HG02870 (cell line): ENCODE measurements around the gene IBTK.
"Not testable (repeated sequence)": the region's sequence is repeated elsewhere in the genome, so short reads cannot be mapped to it uniquely, and the experiment has no call there.

Experiments used
- ATAC-seq: cut with Tn5 transposase; IDR thresholded peaks from one replicate; pipeline ENCODE4 v1.9.1; 2021; ENCODE audit warnings: mild to moderate bottlenecking, moderate library complexity; ENCODE audit not compliant: unreplicated experiment

IBTK gene

DNA sequence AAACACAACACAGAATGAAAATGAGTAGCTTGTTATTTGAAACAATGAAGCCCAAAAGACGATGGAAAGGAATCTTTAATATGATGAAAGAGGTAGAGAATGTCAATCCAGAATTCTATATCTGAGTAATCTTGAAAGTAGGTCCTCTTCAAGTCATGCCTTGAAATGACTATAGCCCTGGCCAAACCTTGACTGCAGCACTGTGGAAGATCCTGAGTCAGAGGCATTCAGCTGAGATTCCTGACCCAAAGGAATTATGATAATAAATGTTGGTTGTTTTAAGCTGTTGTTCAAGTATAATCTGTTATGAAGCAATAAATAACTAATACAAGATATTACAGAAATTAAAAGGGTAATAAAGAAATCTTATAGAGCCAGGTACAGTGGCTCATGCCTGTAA lies 64.8 kb downstream of the IBTK start:
- ATAC-seq, result peak; percentile 68

DNA sequence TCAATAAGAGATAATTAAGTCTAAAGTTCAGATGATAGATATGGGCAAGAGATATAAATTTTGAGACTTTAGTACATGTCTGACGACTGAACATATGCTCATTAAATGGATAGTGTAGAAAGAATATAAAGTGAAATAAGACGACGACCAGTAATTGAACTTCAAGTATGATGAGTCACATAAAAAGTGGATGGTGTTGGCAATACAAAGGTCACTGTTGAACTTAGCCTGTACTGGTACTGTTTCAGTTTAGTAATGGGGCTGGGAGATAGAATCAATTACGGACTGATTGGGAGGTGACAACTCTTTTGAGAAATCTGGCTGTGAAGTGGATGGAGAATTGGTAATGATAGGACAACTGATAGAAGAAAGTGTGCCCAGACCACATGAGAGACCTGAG lies 68.1 kb downstream of the IBTK start:
- ATAC-seq, result no peak

DNA sequence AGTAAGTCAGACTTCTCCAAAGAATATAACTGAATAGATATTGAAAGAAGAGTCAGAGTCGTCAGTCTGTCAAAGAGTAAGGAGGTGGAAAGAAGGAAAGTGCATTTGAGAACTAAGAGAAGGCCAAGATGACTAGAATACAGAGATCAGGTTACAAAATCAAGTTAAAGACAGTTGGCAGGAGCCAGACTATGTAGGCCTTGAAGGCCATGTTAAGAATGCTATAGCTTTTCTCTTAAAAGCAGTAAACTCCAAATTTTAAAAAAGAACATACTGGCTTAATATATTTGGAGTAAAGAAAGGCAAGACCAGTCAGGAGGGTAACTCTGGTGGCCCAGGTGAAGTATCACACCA lies 68.8 kb downstream of the IBTK start:
- ATAC-seq, result no peak

DNA sequence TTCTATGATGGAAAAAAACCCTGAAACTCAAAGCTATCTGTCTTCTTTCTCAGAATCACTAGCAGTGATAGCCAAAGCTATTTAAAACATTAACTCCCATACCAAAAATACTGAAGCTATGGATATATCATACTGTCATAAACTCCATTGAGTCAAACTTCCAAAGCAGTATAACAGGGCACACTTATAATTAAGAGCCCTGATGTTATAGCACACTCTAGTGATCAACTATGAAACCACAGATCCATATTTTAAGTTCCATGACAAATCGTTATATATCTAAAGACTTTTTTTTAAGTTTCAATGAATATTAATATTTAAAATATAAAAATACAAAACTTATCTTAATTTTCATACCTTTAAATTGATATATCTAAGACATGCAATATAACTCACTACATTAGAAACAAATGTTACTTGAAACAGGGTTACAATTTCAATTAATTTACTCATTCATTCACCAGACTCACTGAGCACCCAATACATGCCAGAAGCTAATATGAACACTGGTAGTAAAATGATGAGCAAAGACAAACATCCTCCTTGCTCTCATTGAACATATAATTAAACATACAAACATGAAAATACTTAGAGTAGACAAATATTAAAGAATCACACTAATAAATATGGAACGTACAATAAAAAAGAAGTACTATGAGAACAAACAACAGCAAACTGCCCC lies 69.3 kb downstream of the IBTK start:
- no peak for ATAC-seq

DNA sequence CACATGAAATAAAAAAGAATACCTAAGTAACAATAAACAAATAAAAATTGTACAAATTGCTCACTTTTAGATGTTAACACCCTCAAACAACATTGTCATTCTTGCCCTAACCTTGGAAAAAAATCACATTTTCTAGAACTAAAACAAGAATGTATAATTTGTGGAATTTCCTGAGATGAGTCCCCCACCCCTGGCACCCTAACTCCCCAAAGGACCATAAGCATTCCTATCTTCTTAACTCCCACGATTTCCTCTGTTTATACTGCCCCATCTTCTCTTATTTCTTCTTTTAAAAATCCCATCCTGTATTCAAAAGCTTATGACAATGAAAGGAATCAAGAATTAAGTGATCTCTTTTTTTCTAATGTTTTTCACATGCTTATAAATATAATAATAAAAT lies 70.9 kb downstream of the IBTK start:
- no peak for ATAC-seq

DNA sequence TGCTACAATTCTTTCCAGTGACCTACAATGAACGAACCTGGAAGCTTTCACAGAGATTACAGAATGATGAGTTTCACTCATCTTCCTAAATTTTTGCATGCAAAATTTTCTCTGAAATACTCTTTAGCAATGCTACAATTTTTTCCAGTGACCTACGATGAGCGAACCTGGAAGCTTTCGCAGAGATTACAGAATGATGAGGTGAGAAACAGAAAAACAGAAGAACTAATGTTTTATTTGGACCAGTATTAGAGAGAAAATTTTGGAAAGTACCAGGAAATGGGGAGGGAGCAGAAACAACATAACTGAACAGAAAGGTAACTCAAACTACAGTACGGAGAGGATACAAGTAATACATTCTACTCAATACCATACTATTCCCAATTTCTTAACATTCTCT lies 75.0 kb downstream of the IBTK start:
- ATAC-seq, result no peak

DNA sequence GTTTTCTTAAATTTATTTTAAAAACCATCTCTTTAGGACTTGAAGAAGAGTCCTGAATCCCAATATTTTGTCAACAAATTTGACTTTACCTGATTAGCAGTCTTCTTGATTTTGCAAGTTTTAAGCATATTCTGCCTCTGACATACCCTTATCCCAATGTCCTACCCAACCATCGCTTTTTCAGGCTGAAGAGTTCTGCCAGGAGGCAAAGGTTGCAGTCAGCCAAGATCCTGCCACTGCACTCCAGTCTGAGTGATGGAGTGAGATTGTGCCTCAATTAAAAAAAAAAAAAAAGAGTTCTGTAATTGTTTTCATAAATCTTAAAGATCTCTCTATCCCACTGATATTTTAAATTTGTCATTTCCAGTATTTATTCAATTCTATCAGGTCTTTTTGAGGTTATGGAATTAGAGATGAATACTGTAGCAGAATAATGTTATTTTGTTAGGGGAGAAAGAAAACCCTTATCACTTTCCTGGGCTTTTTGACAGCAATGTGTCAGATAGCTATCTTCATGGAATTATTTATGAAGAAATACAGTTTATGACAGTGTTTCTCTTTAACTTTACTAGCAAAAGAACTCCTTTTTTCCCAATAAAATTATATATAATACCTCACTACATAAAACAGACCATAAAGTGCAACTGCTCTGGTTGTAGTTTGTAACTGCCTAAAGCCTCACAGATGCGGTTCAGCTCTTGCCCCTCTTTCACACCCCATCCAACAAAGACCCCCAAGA lies 78.2 kb downstream of the IBTK start:
- no peak for ATAC-seq

DNA sequence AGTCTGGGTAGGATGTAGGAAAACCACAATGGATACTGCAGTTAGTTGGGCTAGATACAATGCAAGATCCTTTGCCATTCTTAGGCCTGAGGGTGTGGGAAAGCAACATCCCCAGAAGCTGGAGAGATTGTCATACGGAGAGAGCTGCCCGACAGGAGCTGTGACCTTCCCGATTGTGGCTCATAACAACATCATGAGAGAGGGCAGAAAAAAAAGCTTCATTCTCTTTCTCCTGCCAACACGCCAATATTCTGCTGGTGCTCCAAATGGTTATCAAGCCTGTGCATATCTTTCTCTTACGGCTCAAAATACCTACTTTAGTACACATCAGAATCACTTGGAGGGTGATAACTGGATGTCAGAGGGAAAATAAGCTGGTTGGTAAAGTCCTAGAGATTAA lies 81.1 kb downstream of the IBTK start:
- no peak for ATAC-seq

DNA sequence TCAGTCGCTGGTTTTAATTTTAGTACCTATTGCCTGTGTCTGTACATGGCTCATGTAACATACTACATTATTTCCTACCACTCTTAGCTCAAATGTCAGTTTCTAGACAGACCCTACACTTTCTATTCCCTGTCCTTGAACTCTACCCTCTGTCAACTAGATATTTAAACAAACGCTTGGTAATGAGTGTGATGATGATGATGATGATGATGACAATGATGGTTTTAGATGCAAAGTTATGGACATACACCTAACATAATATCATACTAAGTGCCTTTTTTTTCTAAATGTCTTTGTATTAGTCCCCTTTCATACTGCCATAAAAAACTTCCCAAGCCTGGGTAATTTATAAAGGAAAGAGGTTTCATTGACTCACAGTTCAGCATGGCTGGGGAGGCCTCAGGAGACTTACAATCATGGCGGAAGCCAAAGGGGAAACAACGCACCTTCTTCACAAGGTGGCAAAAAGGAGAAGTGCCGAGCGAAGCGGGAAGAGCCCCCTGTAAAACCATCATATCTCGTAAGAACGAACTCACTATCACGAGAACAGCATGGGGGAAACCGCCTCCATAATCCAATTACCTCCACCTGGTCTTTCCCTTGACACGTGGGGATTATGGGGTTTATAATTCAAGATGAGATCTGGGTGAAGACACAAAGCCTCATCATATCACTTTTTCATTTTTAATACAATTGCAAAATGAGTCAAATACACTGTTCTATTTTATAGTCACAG lies 87.1 kb downstream of the IBTK start:
- no peak for ATAC-seq

DNA sequence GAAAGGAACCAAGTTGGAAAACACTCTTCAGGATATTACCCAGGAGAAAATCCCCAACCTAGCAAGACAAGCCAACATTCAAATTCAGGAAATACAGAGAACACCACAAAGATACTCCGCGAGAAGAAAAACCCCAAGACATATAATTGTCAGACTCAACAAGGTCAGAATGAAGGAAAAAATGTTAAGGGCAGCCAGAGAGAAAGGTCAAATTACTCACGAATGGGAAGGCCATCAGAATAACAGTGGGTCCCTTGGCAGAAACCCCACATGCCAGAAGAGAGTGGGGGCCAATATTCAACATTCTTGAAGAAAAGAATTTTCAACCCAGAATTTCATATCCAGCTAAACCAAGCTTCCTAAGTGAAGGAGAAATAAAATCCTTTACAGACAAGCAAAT lies 94.8 kb downstream of the IBTK start:
- ATAC-seq, result not testable (repeated sequence)

DNA sequence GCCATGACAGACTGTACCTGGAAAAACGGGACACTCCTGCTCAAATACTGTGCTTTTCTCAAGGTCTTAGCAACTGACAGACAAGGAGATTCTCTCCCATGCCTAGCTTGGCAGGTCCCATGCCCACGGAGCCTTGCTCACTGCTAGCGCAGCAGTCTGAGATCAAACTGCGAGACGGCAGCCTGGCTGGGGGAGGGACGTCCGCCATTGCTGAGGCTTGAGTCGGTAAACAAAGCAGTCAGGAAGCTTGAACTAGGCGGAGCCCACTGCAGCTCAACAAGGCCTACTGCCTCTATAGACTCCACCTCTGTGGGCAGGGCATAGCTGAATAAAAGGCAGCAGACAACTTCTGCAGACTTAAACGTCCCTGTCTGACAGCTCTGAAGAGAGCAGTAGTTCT lies 96.4 kb downstream of the IBTK start:
- not testable (repeated sequence) for ATAC-seq

DNA sequence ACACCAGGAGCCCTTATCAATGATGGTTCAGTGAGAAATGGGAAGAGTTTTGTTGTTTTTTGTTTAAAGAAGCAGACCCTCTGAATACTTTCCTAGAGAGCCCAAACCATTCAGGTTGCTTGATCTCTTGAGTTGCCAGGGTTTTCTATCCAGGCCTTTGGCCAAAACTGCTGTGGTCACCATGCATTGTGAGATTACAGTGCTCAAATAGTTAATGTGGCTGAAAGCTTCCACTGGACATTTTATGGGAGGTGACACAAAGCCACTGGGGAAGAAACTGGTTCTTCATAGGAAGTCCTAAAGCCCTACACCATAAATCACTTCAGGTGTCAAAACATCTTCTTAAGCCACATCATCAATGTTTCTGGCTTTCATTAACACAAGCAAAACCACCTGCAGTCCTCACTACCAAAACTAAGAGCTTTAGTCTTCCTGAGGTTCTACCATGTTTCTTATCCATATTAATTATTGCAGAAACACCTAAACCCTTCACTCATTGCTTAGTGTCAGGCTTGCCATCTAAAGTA lies 101.6 kb downstream of the IBTK start:
- no peak for ATAC-seq

DNA sequence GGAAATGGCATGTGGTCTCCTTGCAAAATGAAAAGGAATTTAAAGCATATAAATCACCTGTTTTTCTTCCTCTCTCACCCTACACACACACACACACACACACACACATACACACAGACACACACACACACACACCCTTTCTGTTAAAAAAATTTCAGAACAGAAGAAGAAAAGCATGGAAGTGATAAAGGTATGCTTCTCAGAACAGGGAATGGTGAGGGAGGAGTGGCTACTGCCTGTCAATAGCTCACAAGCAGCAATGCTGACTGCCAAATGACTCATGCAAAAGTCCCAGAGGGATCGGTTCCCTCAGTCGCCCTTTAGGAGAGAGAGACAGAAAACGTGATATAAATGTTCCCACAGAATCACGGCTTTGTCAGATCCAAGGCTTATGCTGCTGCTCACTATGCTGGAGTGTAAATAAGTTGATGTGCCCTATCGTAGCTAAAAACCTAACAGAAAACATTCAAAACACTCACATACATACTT lies 102.6 kb downstream of the IBTK start:
- ATAC-seq, result no peak

DNA sequence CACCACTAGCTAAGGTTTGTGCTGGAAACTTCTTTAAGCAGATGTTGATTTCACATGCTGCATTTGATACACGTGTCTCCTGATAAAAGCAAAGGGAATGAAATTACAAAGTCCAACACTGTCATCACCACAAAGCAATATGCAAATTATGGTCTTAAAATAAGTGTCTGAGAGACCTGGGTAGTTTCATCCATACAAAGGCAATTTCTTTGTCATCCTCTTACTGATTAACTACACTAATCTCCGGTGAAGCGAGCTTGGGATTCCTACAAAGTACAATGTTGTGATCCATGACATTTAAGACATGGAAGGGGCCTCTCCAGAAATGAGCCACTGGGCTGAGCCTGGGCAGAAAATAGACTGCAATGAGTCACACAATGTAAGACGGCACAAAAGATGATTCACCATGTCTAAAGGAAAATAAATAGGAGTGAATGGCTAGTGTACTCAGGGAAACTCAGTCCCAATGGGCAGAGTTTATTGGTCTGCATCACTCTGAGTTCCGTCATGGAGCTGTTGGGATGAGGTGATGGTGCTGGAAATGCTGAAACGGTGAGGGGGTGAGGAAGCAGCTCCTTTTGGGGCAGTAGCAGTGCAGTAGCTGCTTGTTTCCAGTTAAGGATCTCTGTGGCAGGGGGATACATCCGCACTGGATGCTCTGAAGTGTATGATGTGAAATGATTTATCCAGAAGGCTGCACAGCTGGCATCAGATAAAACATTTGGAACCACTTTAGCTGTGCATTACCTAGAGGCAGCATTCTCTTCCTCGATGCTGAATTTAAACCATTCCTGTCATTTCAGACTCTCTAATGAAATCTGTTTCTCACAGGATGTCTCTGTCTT lies 103.3 kb downstream of the IBTK start:
- ATAC-seq, result peak; percentile 76

DNA sequence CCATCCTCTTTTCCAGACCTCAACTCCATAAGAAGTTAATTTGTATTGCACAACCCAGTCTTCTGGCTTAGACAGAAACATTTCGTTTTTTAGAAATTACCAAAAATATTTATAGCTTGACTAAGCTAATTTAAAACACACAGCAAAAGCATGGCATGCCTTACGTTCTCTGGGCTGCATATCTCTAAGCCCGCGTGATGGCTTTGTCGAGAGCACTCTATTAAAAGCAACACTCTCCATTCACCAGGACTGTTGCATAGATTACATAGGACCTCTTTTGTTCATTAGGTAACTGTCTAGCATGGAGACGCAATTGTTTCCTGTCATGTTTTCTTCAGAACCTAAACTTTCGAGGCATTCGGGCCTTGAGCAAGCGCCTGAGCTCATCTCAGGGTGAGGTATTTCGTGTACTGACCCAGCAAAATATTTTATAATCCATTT lies 104.5 kb downstream of the IBTK start:
- ATAC-seq, result no peak

DNA sequence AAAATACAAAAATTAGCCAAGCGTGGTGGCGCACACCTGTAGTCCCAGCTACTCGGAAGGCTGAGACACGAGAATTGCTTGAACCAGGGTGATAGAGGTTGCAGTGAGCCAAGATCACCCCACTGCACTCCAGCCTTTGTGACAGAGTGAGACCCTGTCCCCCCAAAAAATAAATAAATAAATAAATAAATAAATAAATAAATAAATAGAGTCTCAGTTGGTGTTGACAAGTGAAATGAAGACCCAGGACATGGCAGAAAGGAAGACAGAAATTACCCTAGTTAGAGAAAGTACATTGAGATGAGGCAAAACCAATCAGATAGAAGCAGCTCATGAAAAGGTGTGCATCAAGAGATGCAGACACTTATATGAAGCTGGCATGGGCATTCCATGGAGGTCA lies 105.0 kb downstream of the IBTK start:
- no peak for ATAC-seq

DNA sequence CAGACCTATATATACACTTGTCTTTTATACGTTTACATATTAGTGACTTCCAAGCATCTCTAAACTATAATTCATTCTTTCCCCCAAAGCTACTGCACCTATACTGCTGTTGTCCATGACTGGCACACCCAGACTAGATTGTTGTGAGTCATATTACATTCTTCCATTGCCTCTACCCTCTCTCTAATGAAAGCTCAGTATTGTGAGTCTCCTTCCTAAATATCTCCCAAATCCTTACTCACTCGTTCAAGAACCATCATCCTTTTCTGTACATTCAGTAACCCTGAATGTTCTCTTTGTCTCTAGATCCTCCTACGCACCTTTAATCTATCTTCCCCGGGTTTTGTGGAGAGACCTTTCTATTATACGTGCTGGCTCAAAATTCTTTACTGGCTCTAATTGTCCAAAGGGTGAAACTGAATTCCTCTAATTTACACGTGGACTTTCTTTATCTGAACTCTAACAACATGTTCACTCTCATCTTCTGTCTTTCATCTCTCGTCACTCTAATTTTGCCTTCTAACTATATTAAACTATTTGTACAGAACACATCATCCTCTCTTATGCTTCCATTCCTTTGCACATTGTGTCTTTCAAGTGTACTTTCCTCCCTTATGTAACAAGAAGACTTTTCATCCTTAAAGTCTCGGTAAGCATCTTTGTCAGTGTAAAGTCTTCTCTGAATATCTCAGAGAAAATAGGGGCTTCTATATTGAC lies 109.3 kb downstream of the IBTK start:
- no peak for ATAC-seq

DNA sequence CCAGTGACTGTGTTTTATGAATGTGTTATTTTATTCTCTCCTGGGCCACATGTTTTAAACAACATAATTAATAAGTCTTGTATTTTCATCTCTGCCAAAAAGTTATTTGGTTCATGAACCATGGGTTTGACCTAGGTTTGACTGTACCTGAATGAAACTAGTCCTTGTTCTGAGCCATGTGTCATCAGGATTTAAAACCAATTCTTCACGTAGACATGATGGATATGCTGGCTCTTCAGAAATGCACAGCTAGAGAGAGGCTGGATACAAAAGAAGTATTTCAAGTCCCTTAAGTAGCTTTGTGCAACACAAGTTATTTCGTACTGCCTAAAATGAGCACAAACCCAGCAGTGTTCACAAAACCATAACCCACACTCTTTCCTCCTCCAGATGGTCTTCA lies 116.1 kb downstream of the IBTK start:
- no peak for ATAC-seq

DNA sequence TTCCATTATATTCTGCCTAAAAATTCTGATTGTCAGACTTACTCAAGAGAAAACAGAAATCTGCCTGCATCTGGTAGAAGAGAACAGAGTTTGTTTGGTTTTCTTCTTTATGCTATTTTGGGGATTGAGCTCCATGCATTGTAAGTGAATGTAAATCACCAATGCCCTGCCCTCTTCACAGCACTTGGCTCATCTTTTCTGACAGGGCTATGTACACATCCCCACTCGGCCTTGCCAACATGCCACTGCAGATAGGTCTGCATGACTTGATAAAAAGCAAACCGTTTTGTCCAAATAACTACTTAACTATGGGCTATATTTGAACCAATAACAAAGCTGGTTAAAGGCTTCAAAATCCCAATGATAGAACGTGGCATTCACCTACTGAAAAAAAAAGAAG lies 117.7 kb downstream of the IBTK start:
- ATAC-seq, result no peak

DNA sequence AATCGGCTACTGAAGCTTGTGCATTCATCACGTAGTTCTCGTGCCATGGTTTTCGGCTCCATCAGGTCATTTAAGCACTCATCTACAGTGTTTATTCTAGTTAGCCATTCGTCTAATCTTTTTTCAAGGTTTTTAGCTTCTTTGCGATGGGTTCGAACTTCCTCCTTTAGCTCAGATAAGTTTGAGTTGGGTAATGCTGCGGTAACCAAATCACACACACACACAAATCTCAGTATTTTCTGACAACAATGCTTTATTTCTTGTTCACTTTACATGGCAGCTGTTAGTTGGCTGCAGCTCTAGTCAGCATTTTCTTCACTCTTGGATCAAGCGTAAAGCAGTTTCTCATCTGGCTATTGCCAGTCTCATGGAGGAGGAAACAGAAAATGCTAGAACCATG lies 118.6 kb downstream of the IBTK start:
- ATAC-seq, result not testable (repeated sequence)
